Endothelial cell of umbilical vein (primary cell): ENCODE results near the gene MBD6. TPM values are rescaled to one million over a fixed set of nuclear protein-coding genes. Genes with fewer than 3 reads are reported as not detected.

Experiments
- BruUV-seq: library from RNA; stranded (reverse); fragments of 400-500 nt; replicated peaks from 2 replicates; lab custom pipeline; 2021; lab: Mats Ljungman, UMichigan
- CTCF ChIA-PET: fragments of 300-600, 350-600 bp; sonication (Branson Sonifier 250); formaldehyde crosslinking; loops from one replicate; lab custom pipeline; 2021; ENCODE audit warnings: antibody characterized with exemption, inconsistent platforms; lab: Charles Lee
- POLR2A ChIA-PET: fragments of 300-600, 350-600 bp; sonication (Branson Sonifier 250); formaldehyde crosslinking; loops from one replicate; lab custom pipeline; 2021; ENCODE audit warnings: antibody characterized with exemption, inconsistent platforms; lab: Charles Lee
- DNase-seq: peaks from one replicate; pipeline ENCODE4 v3.0.0-alpha.2; 2011; ENCODE audit warnings: low read depth, low spot score
- FAIRE-seq: peaks from 2 replicates; lab custom pipeline; 2011; peaks lifted over from hg19 to GRCh38; lab: Jason Lieb, UNC
- H2AFZ ChIP-seq: 2 replicates; pipeline ENCODE4 v1.6.0; 2012; ENCODE audit warnings: low read depth, low read length, control low read depth, inconsistent platforms
- H3K27ac ChIP-seq: 2 replicates; pipeline ENCODE4 v1.5.1; 2011; ENCODE audit warnings: low read depth, mild to moderate bottlenecking, control low read depth, low read length, moderate library complexity; ENCODE audit not compliant: insufficient read depth
- H3K27me3 ChIP-seq, 2 experiments: 2 replicates each; pipeline versions ENCODE4 v1.6.0 to v1.6.1; 2011; ENCODE audit warnings: low read length in 2 of 2, mixed read lengths in 1 of 2; ENCODE audit not compliant: control insufficient read depth in 2 of 2, insufficient read depth in 2 of 2
- H3K36me3 ChIP-seq, 2 experiments: 2 replicates in 1 of 2; 3 replicates in 1 of 2; pipeline ENCODE4 v1.5.1; 2011; ENCODE audit warnings: low read length in 2 of 2, mild to moderate bottlenecking in 1 of 2, moderate library complexity in 1 of 2; ENCODE audit not compliant: control insufficient read depth in 2 of 2, insufficient read depth in 2 of 2; ENCODE audit errors: extremely low read depth in 1 of 2
- H3K4me1 ChIP-seq: 3 replicates; pipeline ENCODE4 v1.5.1; 2011; ENCODE audit warnings: mild to moderate bottlenecking, low read length; ENCODE audit not compliant: control insufficient read depth, insufficient read depth; ENCODE audit errors: extremely low read depth
- H3K4me2 ChIP-seq: 2 replicates; pipeline ENCODE4 v1.6.1; 2011; ENCODE audit warnings: low read length, control low read depth, mixed read lengths; ENCODE audit not compliant: insufficient read depth
- H3K4me3 ChIP-seq, 3 experiments: fragments of 200-600 bp in 1 of 3; sonication (generic), shearing (Covaris generic) in 1 of 3; replicated peaks in 1 of 3; 2 replicates each; pipeline ENCODE4 v1.5.1; 2011 to 2016; ENCODE audit warnings: control low read depth in 3 of 3, low read length in 3 of 3, mild to moderate bottlenecking in 2 of 3, inconsistent platforms in 1 of 3, low read depth in 1 of 3, moderate library complexity in 1 of 3; ENCODE audit not compliant: insufficient read depth in 1 of 3
- H3K79me2 ChIP-seq: 2 replicates; pipeline ENCODE4 v1.6.0; 2012; ENCODE audit warnings: low read length, inconsistent platforms; ENCODE audit not compliant: control insufficient read depth, insufficient read depth
- H3K9ac ChIP-seq: replicated peaks from 2 replicates; pipeline ENCODE3; 2011; ENCODE audit warnings: low read length, control low read depth; ENCODE audit not compliant: insufficient read depth; ENCODE audit errors: extremely low read depth
- H3K9me1 ChIP-seq: replicated peaks from 3 replicates; pipeline ENCODE4 v1.6.0; 2011; ENCODE audit warnings: mild to moderate bottlenecking, low read length; ENCODE audit not compliant: control insufficient read depth, insufficient read depth; ENCODE audit errors: extremely low read depth
- H3K9me3 ChIP-seq: replicated peaks from 2 replicates; pipeline ENCODE4 v1.5.1; 2012; ENCODE audit warnings: low read length, inconsistent platforms; ENCODE audit not compliant: control insufficient read depth, insufficient read depth
- H4K20me1 ChIP-seq: replicated peaks from 2 replicates; pipeline ENCODE3; 2011; ENCODE audit warnings: mild to moderate bottlenecking, low read length; ENCODE audit not compliant: control insufficient read depth, insufficient read depth; ENCODE audit errors: extremely low read depth
- CTCF ChIP-seq, 2 donors: IDR thresholded peaks; 1 replicate in 1 of 2; 2 replicates in 1 of 2; pipeline ENCODE4 v1.5.1; 2011; ENCODE audit warnings: low read length in 2 of 2, mild to moderate bottlenecking in 2 of 2, moderate library complexity in 2 of 2, control low read depth in 1 of 2, inconsistent platforms in 1 of 2, low read depth in 1 of 2; ENCODE audit not compliant: insufficient read depth in 1 of 2; ENCODE audit errors: extremely low read depth in 1 of 2
- EZH2 ChIP-seq: IDR thresholded peaks from 2 replicates; pipeline ENCODE4 v1.6.1; 2012; ENCODE audit warnings: borderline replicate concordance, low read depth, mild to moderate bottlenecking, moderate library complexity, low read length, inconsistent platforms; ENCODE audit not compliant: severe bottlenecking
- FOS ChIP-seq: IDR thresholded peaks from 2 replicates; pipeline ENCODE4 v1.6.1; 2011; ENCODE audit warnings: mild to moderate bottlenecking, low read length, moderate library complexity, borderline replicate concordance; ENCODE audit not compliant: insufficient read depth
- GATA2 ChIP-seq: IDR thresholded peaks from 2 replicates; pipeline ENCODE4 v1.7.0; 2011; ENCODE audit warnings: low read depth, mild to moderate bottlenecking, moderate library complexity, mixed read lengths, low read length; ENCODE audit not compliant: insufficient read length, insufficient read depth
- JUN ChIP-seq: IDR thresholded peaks from 2 replicates; pipeline ENCODE4 v1.6.1; 2011; ENCODE audit warnings: borderline replicate concordance, low read depth; ENCODE audit not compliant: insufficient read length, insufficient read depth
- MAX ChIP-seq: IDR thresholded peaks from 2 replicates; pipeline ENCODE4 v1.6.1; 2011; ENCODE audit not compliant: insufficient read depth, insufficient read length
- MYC ChIP-seq: IDR thresholded peaks from one replicate; pipeline ENCODE4 v1.6.1; 2011; ENCODE audit warnings: mild to moderate bottlenecking, low read depth, low read length
- POLR2A ChIP-seq: IDR thresholded peaks from 2 replicates; pipeline ENCODE4 v1.6.1; 2012; ENCODE audit warnings: low read depth, mild to moderate bottlenecking, control low read depth, low read length
- POLR2AphosphoS5 ChIP-seq: IDR thresholded peaks from 2 replicates; pipeline ENCODE4 v1.6.1; 2012; ENCODE audit warnings: low read depth, mild to moderate bottlenecking, control low read depth, low read length, moderate library complexity; ENCODE audit not compliant: insufficient read depth
- dilution Hi-C: fragments of 300-500 bp; cut with MboI; formaldehyde crosslinking; loops from one replicate; pipeline ENCODE4 v1.15.0; 2019; ENCODE audit warnings: low sequenced_read_pairs; ENCODE audit not compliant: extremely low pct_ligation_motif_present
- intact Hi-C: fragments of 100-400 bp; cut with micrococcal nuclease; formaldehyde crosslinking; loops from one replicate; pipeline ENCODE4 v1.10.0; 2022
- polyA plus RNA-seq, 4 experiments: library from polyadenylated mRNA; depleted of rRNA in 3 of 4; stranded (reverse) in 3 of 4; unstranded in 1 of 4; fragments of >200 nt; gene quantifications; 2 replicates each; pipeline versions ENCODE4 v1.2.1 to v1.2.3, GENCODE V29; 2011 to 2012; ENCODE audit warnings: missing spikeins in 1 of 4
- total RNA-seq: library from RNA; stranded (reverse); gene quantifications from 2 replicates; pipeline ENCODE4 v1.2.3, GENCODE V29; 2021

MBD6 gene
- total and polyA plus RNA-seq, 2 donors (not counting 3 experiments of a cell fraction or from before 2014, with no cell fraction given) = 10.6 to 95.2 TPM

GRCh38 chr12:57549909-57550640 is 27.5 kb downstream of the MBD6 start, which contains the start of gene KIF5A:
Gene KIF5A, plus strand, starts transcription at chr12:57550044. Its CDS starts 228 bp downstream, at chr12:57550272.
- BruUV-seq = no TSS peak
- Histone ChIP-seq H3K27ac (no peak within 1 kb of the TSS), H3K27me3 (peaks cover 51 to 52% of the 10 kb centered on the region in 2 experiments), H4K20me1 (no peaks in the 10 kb centered on the region), H2AFZ (peak within 1 kb of the TSS; percentile 46), H3K4me2 (peak within 1 kb of the TSS; percentile 40), H3K79me2 (peaks cover 18% of the 10 kb centered on the region), H3K9me1 (no peaks in the 10 kb centered on the region), H3K36me3 (no peaks in the 10 kb centered on the region), H3K4me3 (peak within 1 kb of the TSS in 1 of 3 experiments; percentile 0), H3K4me1 (peaks cover 9% of the 10 kb centered on the region), H3K9ac (no peak within 1 kb of the TSS), H3K9me3 (no peaks in the 10 kb centered on the region)
- ChIA-PET POLR2A (no interaction called here), CTCF (no interaction called here)
- dilution Hi-C loops = no loop called here
- intact Hi-C loops = loop anchor here (5.0 kb wide), 1 partner anchor 142 kb away; the partner anchor contains the start of gene OS9
- no peak for TF ChIP-seq JUN
- TF ChIP-seq POLR2A = no peak
- no peak for TF ChIP-seq MYC
- TF ChIP-seq FOS = no peak
- no peak for TF ChIP-seq CTCF (IDR thresholded peaks at IDR 0.05; ENCODE audit: extremely low read depth in 1 of 2, insufficient read depth in 1 of 2, low read depth in 1 of 2, low read length in 2 of 2)
- TF ChIP-seq POLR2AphosphoS5 = no peak
- no peak for TF ChIP-seq GATA2
- no peak for TF ChIP-seq MAX
- no peak for TF ChIP-seq EZH2
- FAIRE-seq = no peak
- DNase-seq = no peak
